Esophagus (tissue), 2 donors: ENCODE measurements around the gene BORCS5. TPM values are rescaled to one million over a fixed set of nuclear protein-coding genes. Genes with fewer than 3 reads are reported as not detected.
A peak's percentile ranks its signal among the peaks of the same experiment; 100 is the strongest.

ENCODE experiments used
- H3K27ac ChIP-seq, 2 donors: one replicate each; pipeline ENCODE4 v1.5.1; 2013; ENCODE audit warnings: low read depth in 2 of 2, mild to moderate bottlenecking in 2 of 2, inconsistent platforms in 1 of 2, low read length in 1 of 2, moderate library complexity in 1 of 2
- H3K27me3 ChIP-seq, 2 donors: one replicate each; pipeline ENCODE4 v1.6.1; 2013; ENCODE audit warnings: low read length in 2 of 2, control low read depth in 1 of 2, mild to moderate bottlenecking in 1 of 2; ENCODE audit not compliant: insufficient read depth in 2 of 2, control insufficient read depth in 1 of 2
- H3K36me3 ChIP-seq, 2 donors: one replicate each; pipeline ENCODE4 v1.6.1; 2013; ENCODE audit warnings: low read length in 1 of 2; ENCODE audit not compliant: control insufficient read depth in 2 of 2, insufficient read depth in 2 of 2
- H3K4me1 ChIP-seq, 2 donors: one replicate each; pipeline ENCODE4 v1.6.1; 2013; ENCODE audit warnings: low read length in 1 of 2; ENCODE audit not compliant: control insufficient read depth in 2 of 2, insufficient read depth in 2 of 2
- H3K4me3 ChIP-seq, 2 donors: one replicate each; pipeline ENCODE4 v1.5.1; 2013; ENCODE audit warnings: low read length in 2 of 2, mild to moderate bottlenecking in 2 of 2, low read depth in 1 of 2, moderate library complexity in 1 of 2
- H3K9me3 ChIP-seq, 2 donors: one replicate each; pipeline ENCODE4 v1.6.1; 2013; ENCODE audit warnings: mild to moderate bottlenecking in 2 of 2, low read depth in 1 of 2, low read length in 1 of 2, moderate library complexity in 1 of 2; ENCODE audit not compliant: control insufficient read depth in 2 of 2, insufficient read depth in 1 of 2
- WGBS, 2 donors: extraction: QIAGEN DNeasy Blood & Tissue Kit; methylation state at CpG; one replicate each; pipeline ENCODE4 v1.1.7; 2013; 5-methylcytosine and 5-hydroxymethylcytosine counted together
- polyA plus RNA-seq, 2 donors: library from polyadenylated mRNA; stranded (reverse); fragments of 200-250 nt; gene quantifications; one replicate each; pipeline ENCODE4 v1.2.3, GENCODE V29; 2013
- donor health status: healthy with polysubstance abuse.
- donor health status: Bipolar disorder and iron deficiency.

Gene BORCS5
- polyA plus RNA-seq, 2 donors = 2.6 to 11.1 TPM

DNA sequence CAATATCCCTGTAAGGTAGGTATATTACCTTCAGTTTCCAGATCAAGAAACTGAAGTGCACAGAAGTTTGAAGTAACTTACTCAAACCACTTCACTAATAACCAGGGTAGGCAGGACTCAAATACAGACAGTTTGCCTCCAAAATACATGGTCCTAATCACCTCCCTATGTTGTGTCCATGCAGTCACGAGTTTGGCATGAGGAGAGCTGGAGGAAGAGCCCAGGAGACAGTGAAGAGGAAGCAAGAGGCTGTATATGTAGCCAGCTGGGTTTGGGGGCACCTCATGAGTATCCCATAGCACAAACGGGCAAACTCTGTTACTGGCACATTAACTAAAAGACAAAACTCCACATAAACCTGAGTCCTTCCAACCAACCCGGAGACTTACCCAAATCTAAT, 126.6 kb downstream of the BORCS5 start:
- WGBS, 2 donors = 74 to 79% methylated on average over 3 of the region's 3 CpGs
- H3K36me3 ChIP-seq = peaks cover 6 to 7% of the 10 kb centered on the region in 2 donors
- H3K4me3 ChIP-seq = no peak overlapping the region
- no peaks in the 10 kb centered on the region for H3K27me3 ChIP-seq
- H3K4me1 ChIP-seq = no peaks in the 10 kb centered on the region
- H3K9me3 ChIP-seq = no peaks in the 10 kb centered on the region
- peak overlapping the region; percentile 45 to 48 for H3K27ac ChIP-seq

DNA sequence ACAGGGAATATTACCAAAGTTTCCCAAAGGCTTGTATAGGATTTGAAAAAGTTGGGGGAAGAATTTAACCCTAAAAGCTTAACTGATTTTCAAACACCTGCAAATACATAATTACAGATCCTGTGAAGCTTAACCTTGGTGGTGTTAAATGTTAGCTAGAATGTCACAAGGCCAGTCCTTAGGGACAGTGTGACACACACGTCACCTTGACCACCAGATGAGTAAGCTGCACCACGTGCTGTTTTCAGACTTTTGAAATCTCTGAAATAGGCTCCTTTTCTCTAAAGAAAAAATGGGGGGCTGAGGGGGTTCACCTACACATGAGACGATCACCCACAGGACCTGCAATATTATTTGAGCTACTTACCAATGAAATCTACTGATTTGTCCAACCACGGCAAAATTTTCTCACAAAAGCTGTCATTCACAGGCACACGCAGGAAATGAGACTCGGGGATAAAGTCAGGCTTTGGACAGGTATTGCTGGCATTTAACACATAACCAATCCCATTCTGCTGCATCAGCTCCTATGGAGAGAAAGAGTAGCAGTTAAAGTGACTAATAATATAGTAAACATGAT, 129.9 kb downstream of the BORCS5 start:
- Histone ChIP-seq H3K4me3 (no peak overlapping the region), H3K36me3 (peaks cover 3 to 7% of the 10 kb centered on the region in 2 donors), H3K27ac (no peak overlapping the region), H3K27me3 (no peaks in the 10 kb centered on the region), H3K9me3 (no peaks in the 10 kb centered on the region), H3K4me1 (no peaks in the 10 kb centered on the region)
- 68 to 84% methylated on average over 6 of the region's 6 CpGs for WGBS, 2 donors

DNA sequence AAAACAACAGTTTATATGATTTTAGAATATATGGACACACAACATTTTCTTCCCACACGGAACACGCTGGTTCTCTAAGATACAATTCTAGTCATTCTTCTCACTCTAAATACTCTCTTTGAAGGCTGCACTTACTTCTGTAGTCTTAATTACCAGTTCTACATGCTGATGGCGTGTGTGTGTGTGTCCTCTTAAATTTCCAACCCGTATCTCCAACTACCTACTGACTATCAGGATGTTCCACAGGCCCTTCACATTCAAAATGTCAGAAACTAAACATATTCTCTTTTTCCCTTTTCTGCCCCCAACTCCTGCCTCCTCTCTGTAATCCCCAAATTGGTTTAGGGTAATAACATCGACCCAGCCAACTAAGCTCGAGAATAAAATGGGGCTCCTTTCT, 130.6 kb downstream of the BORCS5 start:
- H3K4me1 ChIP-seq = no peaks in the 10 kb centered on the region
- H3K4me3 ChIP-seq = no peak overlapping the region
- no peaks in the 10 kb centered on the region for H3K27me3 ChIP-seq
- no peaks in the 10 kb centered on the region for H3K9me3 ChIP-seq
- no peak overlapping the region for H3K27ac ChIP-seq
- WGBS, 2 donors = 95% methylated on average over 6 of the region's 6 CpGs
- H3K36me3 ChIP-seq = peaks cover 3 to 7% of the 10 kb centered on the region in 2 donors

DNA sequence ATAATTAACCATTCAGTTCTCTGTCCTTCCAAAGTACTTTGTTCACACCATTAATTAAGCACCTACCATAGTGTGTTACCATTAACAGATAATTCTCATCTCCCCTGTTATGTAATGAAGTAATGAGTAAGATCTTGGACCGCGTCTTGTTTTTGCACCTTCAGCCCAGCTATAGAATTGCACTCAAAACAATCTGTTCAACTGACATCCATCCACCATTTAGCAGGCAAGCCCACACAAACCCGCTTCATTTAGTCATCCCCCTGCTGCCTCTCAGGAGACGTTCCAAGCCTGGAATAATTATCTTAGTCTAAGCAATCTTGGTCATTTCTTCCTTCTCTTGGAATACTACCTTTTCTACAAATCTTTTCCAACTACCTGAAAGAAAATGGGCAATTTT, 131.4 kb downstream of the BORCS5 start:
- Histone ChIP-seq H3K4me1 (no peaks in the 10 kb centered on the region), H3K27me3 (no peaks in the 10 kb centered on the region), H3K4me3 (no peak overlapping the region), H3K27ac (no peak overlapping the region), H3K9me3 (no peaks in the 10 kb centered on the region), H3K36me3 (peaks cover 3 to 7% of the 10 kb centered on the region in 2 donors)
- 60 to 71% methylated on average over 4 of the region's 4 CpGs for WGBS, 2 donors

DNA sequence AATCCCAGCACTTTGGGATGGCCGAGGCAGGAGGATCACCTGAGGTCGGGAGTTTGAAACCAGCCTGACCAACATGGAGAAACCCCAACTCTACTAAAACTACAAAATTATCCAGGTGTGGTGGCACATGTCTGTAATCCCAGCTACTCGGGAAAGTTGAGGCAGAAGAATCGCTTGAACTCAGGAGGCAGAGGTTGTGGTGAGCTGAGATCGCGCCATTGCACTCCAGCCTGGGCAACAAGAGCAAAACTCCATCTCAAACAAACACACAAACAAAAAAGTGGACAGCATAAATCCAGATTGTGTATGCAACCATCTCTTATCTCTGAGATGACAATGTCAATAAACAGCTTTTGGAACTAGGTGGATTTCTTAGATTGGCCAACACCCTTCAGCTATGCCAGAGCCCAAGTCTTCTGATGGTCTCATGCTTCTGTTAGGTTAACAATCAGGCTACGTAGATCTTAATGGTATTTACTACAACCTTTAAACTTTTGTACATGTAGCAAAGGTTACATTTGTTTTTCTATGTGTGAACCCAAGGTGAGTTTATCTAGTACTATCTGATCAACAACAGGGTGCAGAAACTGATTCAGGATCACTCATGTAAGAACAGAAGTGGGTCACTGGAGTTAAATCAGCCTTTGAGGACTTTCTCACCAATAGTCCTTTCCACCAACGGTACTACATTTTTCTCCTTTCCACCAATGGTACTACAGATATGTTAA, 132.1 kb downstream of the BORCS5 start:
- H3K4me1 ChIP-seq = no peaks in the 10 kb centered on the region
- peaks cover 3 to 4% of the 10 kb centered on the region in 2 donors for H3K36me3 ChIP-seq
- no peaks in the 10 kb centered on the region for H3K9me3 ChIP-seq
- no peak overlapping the region for H3K4me3 ChIP-seq
- 83 to 84% methylated on average over 8 of the region's 8 CpGs for WGBS, 2 donors
- H3K27ac ChIP-seq = no peak overlapping the region
- no peaks in the 10 kb centered on the region for H3K27me3 ChIP-seq

DNA sequence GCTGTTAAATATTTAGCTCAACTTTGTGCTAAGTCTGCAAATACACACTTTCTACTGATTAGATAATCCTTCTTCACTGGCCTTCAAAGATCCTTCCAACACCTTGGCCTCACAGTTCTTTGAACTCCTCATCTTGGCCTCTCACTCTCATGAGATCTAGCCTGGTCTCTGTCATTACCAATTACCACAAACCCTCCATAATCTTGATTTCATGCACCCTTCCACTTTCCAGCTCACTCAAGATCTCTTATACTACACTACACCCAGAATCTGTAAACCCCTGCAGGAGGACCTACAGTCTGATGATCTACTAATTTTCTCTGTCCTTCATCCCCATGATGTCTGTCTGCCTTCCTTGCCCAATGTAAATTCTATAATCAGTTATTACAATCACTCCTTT, 134.7 kb downstream of the BORCS5 start:
- Histone ChIP-seq H3K4me1 (no peaks in the 10 kb centered on the region), H3K4me3 (no peak overlapping the region), H3K27me3 (no peaks in the 10 kb centered on the region), H3K9me3 (no peaks in the 10 kb centered on the region), H3K27ac (no peak overlapping the region), H3K36me3 (no peaks in the 10 kb centered on the region)

DNA sequence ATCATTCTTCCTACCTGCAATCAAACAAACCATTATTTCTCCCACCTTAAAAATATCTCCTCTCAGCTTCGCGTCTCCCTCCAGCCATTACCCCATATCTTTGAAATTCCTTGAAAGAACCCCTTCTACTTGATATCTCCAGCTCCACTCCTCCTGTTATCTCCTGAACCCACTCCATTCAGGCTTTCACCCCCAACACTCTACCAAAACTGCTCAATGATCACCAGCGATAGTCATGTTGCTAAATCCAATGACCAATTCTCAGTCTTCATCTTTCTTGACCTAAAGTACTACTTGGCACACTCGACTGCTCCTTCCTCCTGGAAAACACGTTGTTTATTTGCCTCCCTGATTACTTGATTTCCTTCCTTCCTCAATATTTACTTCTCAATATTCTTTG, 135.7 kb downstream of the BORCS5 start:
- H3K27me3 ChIP-seq = no peaks in the 10 kb centered on the region
- H3K27ac ChIP-seq = no peak overlapping the region
- H3K4me1 ChIP-seq = no peaks in the 10 kb centered on the region
- H3K4me3 ChIP-seq = no peak overlapping the region
- no peaks in the 10 kb centered on the region for H3K36me3 ChIP-seq
- 88 to 89% methylated on average over 5 of the region's 5 CpGs for WGBS, 2 donors
- no peaks in the 10 kb centered on the region for H3K9me3 ChIP-seq

DNA sequence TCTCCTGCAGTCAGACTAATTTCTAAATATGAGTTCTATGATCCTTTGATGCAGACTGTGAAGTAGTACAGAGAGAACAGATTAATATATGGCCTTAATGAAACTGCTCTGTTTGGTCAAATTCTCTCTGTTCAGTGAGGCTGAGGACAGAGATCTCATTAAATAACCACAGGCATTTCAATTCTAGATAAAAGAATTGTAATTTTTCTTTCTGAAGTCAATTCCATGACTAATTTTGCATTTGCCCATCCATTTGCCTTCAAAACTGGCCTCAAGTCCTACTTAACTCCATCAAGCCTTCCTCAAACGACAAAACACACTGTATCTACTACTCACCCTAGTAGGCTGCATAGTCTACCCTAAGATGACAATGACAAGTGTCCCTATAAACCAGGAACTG, 138.7 kb downstream of the BORCS5 start:
- Histone ChIP-seq H3K27me3 (no peaks in the 10 kb centered on the region), H3K36me3 (no peaks in the 10 kb centered on the region), H3K9me3 (no peaks in the 10 kb centered on the region), H3K4me1 (no peaks in the 10 kb centered on the region), H3K27ac (no peak overlapping the region), H3K4me3 (no peak overlapping the region)
- WGBS, 2 donors = 88 to 90% methylated on average over 1 of the region's 1 CpG

DNA sequence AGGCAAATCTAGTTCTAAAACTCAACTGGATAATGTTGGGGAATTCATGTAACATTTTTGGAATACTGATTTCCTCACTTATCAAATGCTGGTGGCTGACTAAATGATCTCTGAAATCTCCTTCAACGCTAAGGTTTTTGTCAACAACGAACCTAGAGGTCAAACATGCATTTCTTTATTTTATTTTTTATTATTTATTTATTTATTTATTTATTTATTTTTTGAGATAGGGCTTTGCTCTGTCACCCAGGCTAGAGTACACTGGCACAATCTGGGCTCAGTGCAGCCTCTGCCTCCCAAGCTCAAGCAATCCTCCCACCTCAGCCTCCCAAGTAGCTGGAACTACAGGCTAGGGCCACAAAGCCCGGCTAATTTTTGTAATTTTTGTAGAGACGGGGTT, 141.3 kb downstream of the BORCS5 start:
- no peaks in the 10 kb centered on the region for H3K9me3 ChIP-seq
- H3K27ac ChIP-seq = no peak overlapping the region
- H3K4me3 ChIP-seq = no peak overlapping the region
- H3K36me3 ChIP-seq = no peaks in the 10 kb centered on the region
- H3K27me3 ChIP-seq = no peaks in the 10 kb centered on the region
- 93 to 96% methylated on average over 4 of the region's 4 CpGs for WGBS, 2 donors
- H3K4me1 ChIP-seq = no peaks in the 10 kb centered on the region
